ENCODE measurements around the gene BCL2A1.
"Not testable (repeated sequence)": the region's sequence is repeated elsewhere in the genome, so short reads cannot be mapped to it uniquely, and the experiment has no call there.

Gene BCL2A1

DNA sequence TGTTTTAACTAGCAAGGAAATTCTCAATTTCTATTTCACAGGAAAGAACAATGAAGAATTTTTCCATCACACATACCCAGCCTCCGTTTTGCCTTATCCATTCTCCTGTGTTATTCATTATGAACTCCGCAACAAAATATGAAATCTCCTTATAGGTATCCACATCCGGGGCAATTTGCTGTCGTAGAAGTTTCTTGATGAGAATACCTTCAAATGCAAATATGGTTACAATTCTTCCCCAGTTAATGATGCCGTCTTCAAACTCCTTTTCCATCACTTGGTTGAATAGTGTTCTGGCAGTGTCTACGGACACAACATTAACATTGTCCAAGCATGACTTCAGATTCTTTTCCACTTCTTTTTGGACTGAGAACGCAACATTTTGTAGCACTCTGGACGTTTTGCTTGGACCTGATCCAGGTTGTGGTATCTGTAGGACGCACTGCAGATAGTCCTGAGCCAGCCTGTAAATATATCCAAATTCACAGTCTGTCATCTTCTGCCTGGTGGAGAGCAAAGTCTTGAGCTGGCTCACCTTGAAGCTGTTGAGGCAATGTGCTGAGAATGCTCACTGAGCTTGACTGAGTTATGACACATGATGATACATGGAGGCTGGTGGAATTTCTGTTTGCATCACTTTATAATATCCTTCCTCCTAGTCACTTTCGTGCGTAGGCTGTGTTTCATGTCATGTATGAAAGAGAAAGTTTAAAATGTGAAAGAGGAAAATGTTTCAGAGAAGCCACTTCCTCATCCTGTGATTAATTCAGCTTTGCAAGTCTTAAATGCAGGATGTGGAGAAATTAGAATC, at the start of gene BCL2A1:
Gene BCL2A1, minus strand, starts transcription at position 573 of the 811 bp plus-strand sequence. Its CDS starts 77 bp downstream, at position 496.
- no peak for DNase-seq

DNA sequence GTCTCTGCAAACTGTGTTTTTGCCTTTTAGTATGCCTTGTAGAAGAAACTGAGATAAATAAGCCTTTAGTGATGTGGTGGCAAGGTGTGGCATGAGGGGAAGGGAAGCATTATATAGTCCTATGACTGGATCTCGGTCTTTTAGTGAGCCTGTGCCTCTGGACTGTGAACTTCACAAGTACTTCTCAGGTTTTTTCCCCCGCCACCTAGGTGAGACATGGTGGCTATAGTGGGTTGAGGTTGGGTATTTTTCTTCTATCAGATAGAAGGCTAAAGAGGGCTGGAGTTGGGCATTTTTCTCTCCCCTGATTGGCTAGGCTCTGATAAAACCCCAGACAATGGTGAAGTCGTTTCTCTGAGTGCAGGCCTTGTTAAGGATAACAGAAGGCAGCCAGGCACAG, 49.7 kb upstream of the BCL2A1 start:
- DNase-seq, result no peak

DNA sequence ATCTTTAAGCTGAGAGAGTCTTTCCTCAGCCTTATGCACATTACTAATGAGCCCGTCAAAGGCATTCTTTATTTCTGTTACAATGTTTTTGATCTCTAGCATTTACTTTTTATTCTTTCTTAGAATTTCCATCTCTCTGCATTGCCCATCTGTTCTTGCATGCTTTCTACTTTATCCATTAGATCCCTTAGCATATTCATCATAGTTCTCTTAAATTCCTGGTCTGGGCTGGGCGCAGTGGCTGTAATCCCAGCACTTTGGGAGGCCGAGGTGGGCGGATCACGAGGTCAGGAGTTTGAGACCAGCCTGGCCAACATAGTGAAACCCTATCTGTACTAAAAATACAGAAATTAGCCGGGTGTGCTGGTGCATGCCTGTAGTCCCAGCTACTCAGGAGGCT, 49.2 kb upstream of the BCL2A1 start:
- DNase-seq, result not testable (repeated sequence)

DNA sequence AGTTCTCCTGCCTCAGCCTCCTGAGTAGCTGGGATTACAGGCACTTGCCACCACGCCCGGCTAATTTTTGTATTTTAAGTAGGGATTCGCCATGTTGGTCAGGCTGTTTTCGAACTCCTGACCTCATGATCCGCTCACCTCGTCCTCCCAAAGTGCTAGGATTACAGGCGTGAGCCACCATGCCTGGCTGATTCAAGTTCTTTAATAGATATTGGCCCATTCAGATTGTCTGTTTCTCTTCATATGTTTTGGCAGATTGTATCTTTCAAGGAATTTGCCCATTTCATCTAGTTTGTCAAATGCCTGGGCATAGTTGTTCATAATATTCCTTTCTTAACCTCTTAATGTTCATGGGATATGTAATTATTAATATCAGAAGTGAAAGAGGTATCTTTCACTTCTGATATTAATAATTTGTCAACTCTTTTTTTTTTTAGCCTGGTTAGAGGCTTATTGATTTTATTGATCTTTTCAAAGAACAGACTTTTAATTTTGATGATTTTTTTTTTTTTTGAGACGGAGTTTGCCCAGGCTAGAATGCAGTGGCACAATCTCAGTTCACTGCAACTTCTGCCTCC, 48.3 kb upstream of the BCL2A1 start:
- no peak for DNase-seq

DNA sequence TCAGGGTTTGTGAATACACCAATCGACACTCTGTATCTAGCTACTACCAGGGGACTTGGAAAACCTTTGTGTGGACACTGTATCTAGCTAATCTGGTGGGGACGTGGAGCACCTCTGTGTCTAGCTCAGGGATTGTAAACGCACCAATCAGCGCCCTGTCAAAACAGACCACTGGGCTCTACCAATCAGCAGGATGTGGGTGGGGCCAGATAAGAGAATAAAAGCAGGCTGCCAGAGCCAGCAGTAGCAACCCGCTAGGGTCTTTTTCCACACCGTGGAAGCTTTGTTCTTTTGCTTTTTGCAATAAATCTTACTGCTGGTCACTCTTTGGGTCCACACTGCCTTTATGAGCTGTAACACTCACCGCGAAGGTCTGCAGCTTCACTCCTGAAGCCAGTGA, 46.1 kb upstream of the BCL2A1 start:
- DNase-seq, result not testable (repeated sequence)

DNA sequence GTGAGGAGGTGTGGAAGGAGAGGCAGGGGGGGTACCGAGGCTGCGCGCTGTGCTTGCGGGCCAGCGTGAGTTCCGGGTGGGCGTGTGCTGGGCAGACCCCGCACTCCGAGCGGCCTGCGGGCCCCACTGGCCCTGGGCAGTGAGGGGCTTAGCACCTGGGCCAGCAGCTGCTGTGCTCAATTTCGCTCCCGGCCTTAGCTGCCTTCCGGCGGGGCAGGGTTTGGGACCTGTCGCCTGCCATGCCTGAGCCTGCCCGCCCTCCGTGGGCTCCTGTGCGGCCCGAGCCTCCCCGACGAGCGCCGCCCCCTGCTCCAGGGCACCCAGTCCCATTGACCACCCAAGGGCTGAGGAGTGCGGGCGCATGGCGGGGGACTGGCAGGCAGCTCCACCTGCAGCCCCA, 45.5 kb upstream of the BCL2A1 start:
- not testable (repeated sequence) for DNase-seq

DNA sequence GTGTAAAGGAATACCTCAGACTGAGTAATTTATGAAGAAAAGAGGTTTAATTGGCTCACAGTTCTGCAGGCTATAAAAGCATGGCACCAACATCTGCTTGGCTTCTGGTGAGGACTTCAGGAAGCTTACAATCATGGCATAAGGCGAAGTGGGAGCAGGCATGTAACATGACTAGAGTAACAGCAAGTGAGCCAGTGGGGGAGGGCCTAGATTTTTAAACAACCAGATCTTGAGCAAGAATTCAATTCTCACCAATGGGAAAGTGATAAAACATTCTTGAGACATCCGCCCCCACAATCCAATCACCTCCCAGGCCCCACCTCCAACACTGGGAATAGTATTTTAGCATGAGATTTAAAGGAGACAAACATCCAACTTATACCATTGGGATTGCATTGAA, 44.2 kb upstream of the BCL2A1 start:
- no peak for DNase-seq

DNA sequence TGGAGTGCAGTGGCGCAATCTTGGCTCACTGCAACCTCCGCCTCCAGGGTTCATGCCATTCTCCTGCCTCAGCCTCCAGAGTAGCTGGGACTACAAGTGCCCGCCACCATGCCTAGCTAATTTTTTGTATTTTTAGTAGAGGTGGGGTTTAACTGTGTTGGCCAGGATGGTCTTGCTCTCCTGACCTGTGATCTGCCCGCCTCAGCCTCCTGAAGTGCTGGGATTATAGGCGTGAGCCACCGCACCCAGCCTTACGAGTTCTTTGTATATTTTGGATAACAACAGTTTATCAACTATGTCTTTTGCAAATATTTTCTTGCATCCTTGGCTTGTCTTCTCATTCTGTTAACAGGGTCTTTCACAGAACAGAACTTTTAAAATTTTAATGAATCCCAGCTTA, 43.2 kb upstream of the BCL2A1 start:
- not testable (repeated sequence) for DNase-seq

DNA sequence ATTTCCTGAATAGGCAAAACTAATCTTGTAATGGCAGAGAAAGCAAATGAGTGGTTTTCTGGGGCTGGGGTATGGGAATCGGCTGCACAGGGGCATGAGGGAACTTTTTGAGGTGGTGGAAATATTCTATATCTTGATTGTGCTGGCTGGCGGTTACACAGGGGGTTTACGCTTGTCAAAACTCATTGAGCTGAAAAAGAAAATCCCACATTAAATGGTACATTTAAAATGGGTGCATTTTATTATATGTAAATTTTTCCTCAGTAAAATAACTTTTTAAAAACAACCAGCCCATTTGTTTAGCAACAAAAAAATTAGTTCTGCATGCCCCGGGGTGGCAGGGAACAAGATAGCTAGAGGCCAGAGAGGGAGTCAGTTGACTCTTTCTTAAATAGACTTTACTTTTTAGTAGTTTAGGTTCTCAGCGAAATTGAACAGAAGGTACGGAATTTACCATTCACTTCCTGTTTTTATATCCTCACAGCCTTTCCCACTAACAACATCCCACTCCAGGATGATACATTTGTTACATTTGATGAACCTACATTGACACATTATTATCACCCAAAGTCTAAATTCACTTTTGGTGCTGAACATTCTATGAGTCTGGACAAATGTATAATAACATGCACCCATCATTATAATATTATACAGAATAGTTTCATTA, 41.2 kb upstream of the BCL2A1 start:
- no peak for DNase-seq

DNA sequence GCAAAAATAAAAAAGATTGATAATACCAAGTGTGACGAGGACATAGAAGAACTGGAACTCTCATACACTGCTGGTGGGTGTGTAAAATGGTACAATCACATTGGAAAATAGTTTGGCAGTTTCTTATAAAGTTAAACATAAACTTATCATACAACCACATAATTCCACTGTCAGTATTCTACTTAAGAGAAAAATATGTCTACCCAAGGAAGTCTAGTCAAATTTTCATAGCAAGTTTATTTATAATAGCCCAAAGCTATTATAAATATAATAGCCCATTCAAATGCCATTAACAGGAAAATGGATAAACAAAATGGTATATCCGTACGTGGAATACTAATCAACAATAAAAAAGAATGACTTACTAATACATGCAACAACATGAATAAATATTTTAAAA, 40.6 kb upstream of the BCL2A1 start:
- DNase-seq, result no peak

DNA sequence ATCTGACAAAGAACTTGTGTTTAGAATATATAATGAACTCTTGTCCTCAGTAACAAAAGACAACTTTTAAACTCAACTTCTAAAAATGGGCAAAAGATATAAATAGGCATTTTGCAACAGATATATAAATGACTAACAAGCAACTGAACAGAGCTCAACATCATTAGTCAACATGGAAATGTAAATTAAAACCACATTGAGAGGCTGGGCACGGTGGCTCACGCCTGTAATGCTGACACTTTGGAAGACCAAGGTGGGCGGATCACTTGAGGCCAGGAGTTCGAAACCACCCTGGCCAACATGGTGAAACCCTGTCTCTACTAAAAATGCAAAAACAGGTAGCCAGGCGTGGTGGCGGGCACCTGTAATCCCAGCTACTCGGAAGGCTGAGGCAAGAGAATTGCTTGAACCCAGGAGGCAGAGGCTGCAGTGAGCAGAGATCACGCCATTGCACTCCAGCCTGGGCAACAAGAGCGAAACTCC, 40.1 kb upstream of the BCL2A1 start:
- not testable (repeated sequence) for DNase-seq

DNA sequence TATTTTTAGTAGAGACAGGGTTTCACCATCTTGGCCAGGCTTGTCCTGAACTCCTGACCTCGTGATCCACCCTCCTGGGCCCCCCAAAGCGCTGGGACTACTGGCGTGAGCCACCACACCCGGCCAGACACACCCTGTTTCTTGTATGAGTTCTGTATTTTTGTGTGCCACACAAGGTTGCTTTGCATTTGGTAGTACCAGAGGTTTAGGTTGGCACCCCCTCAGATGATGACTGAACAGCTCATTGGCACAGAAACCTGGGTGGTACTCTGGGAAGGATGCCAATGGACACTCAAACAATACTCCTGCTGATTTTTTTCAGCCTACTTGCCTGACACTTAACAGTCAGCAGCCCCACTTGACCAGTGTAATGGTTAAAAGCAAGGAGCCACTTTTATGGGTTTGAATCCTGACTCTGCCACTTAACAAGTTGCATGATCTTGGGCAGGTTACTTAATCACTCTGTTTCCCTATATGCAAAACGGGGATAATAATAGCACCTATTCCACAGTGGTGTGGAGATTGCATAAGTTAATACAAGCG, 39.2 kb upstream of the BCL2A1 start:
- peak; percentile 78 for DNase-seq

DNA sequence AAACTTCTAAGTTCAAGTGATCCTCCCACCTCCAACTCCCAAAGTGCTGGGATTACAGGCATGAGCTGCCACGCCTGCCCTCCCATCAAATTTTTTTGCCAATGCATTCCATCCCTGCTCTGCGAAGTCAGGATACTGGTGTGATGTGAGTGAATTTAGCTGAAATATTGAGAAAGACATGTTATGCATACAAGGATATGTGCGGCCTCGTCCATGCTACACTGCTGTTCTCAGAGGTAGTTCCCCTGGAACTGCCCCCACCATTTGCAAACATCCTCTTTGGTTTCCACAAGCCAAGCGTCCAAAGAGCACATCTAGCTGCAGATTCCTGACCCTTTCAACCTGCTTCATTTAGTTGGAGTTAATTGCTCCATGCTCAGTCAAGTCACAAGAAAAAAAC, 36.5 kb upstream of the BCL2A1 start:
- DNase-seq, result no peak

DNA sequence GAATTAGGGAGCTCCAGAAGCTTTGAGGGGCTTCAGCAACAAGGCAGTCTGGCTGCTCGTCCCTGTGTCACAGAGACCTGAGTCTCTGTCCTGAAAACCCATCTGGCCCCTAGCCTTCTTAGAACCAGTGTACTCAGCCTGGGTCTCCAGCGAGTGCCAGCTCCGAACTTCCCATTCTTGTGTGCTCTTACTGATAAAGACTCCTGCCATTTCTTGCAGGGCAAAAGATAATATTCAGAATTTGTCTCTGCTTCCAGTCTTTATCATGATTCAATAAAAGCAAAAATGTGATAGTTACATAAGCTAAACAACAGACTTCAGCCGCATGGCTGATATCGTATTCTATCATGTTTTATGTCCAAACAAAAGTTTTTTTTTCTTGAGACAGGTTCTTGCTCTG, 36.0 kb upstream of the BCL2A1 start:
- DNase-seq, result no peak

DNA sequence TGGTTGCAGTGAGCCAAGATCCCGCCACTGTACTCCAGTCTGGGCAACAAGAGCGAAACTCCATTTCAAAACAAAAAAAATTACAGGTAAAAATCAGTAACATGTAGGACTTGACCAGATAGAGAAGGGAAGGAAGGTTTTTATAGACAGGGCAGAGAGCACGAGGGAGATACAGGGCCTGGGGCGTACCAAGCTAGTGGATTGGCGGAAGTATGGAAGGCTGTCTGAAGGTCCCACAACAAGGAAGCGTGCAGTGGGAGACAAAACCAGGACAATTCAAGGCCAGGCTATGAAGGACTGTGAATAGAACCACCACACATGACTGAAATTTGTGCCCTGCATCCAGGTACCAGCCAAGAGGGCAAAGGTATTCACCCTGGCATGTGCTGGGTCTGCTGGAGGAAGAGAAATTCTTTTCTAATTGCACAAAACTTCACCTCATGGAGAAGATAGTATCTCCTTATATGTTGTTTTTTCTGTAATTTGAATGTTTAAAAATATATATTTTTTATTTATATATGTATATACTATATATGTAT, 33.0 kb upstream of the BCL2A1 start:
- DNase-seq, result no peak

DNA sequence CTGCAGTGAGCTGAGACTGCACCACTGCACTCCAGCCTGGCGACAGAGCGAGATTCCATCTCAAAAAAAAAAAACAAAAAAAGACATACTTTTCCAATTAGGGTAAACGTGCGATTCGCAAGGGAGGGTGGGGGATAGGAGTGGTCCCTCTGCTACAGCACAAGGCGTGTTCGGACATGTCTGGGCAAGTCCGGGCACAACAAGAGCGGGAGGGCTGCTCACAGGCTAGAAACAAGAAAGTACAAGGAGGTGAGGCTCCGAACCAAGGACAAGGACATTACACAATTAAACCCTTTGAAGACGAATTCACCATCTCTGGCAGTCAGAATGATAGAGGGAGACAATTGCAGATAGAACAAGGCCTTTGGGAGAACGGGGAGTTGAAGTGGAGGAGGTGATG, 32.2 kb upstream of the BCL2A1 start:
- DNase-seq, result no peak

DNA sequence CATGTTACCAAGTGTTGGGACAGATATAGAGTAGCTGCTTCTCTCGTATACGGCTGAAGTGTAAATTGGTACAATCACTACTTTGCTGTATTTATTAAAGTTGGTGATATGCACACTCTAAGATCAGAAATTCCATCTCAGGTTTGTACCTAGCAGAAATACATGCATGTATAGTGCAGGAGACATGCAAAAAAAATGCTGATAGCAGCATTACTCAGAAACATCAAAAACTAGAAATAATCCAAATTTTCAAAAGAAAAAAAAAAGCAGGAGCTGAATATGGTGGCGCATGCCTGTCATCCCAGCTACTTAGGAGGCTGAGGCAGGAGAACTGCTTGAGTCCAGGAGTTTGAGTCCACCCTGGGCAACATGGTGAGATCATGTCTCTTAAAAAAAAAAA, 31.3 kb upstream of the BCL2A1 start:
- no peak for DNase-seq

DNA sequence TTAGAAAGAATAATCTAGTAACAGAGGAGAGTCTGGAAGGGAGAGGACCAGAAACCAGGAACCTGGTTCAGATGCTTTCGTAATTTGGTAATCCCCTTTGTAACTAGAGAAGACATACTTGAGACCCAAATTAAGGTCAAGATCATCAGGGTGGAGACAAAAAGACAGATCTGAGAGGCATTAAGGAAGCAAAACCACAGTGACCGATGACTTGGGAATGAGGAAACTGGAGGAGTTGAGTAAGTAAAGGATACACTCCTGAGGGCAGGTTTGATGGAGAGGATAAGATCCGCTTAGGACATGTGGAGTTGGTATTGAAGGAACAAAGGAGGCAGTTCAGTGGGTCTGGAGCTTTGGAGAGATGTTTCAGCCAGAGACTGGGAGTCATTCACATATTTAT, 23.6 kb upstream of the BCL2A1 start:
- DNase-seq, result no peak

DNA sequence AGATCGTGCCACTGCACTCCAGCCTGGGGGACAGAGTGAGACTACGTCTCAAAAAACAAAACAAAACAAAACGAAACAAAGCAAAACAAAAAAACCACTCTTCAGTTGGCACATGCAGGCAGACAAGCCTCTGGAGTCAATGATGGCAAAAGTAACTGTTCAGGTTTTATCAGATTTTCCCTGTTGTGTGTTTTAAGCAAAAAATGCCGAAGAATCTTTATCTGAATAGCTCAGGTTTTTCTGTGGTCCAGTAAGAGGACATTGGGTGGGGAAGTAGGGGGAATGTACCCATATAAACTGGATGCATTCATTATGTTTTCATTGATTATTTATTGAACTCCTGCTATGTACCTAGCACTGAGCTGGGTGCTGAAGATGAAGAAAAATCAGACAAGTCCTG, 20.8 kb upstream of the BCL2A1 start:
- no peak for DNase-seq

DNA sequence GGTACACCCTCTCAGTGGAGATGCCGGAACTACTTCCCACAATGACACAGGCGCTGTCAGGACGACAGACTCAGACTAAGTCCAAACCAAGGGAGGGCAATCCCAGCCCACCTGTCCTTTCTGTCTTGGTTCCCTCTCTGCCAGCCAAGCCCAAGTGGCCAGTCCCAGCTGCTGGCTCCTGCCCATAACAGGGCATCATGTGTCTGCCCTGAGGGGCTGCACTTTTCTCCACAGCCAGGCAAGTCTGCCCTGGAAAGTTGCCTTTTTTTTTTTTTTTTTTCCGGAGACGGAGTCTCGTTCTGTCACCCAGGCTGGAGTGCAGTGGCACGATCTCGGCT, 20.0 kb upstream of the BCL2A1 start:
- DNase-seq, result no peak

DNA sequence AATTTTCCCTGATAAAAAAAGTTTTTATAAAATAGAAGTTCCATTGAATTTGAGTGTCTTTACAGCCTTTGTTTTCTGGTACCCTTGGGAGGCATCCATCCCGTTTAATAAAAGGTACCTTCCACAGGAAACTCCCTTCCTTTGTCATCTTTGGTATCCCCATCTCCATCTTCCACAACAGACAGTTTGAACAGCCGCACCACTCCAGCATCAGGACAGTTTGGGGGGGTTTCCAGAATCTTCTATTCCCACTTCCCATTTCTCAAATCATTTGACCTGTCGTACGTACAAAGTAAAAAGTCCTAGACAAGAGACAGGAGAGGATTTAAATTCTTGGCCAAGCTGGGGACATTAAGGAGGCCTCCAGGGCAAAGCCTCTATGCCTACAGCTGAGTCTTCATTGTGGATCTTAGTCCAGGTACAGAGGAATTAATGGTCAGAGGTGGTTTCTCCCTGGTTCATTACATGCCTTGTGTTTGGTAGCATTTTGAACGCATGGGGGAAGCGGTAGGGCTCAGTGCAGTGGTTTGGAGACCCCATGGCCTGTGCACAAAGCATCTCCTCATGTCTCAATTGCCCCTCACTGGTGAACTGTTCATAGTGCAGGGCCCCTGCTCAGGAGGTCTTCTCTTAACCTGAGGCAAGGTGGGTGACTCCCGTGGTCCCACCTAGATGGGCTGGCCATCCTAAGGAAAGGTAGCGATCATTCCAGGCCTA, 19.4 kb upstream of the BCL2A1 start:
- DNase-seq, result no peak

DNA sequence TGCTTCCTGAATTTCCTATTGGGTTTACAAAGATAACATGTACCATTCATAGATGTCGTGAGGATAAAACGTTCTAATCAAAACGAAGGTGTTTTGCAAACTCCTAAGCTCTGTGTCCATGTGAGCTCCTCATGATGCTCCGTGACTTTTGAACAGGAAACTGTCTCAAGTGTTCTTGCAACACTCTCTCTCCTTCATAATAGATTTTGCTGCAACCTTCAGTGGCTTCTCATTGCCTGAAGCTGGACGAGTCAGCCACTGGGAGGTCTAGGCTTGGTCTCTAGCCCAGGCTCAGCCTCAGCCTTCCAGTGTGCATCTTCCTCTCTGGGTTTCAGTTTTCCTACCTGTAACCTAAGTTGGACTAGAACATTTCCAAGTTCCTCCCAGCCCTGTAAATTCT, 18.7 kb upstream of the BCL2A1 start:
- DNase-seq, result no peak

DNA sequence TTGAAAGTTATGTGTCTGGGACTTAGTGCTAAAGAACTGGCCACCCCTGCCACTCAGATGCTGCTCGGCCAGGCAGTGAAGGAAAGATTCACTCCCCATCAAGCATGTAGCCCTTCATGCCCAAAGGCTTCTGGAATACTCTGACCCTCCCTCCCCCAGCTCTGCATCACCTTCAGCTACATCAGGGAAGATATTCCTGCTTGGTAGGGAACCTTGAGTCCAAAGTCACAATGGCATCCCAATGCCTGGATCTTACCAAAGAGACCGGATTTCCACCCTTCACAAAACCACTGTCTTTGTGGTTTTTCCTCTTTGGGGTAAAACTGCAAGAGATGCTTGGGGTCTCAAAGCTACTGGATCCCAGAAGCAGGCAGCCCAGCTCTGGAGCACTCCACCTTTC, 18.2 kb upstream of the BCL2A1 start:
- DNase-seq, result no peak
